ENCODE data around the gene CAPNS1.

GRCh38 chr19:36116344-36116637, 23.6 kb upstream of the CAPNS1 start:
- TF ChIP-seq CTCF (IDR thresholded peaks at IDR 0.05; ENCODE audit: poor library complexity) = no peak
- no peak for TF ChIP-seq EZH2 (IDR thresholded peaks at IDR 0.05; ENCODE audit: borderline replicate concordance)
- TF ChIP-seq EZH2phosphoT487 (IDR thresholded peaks at IDR 0.05; ENCODE audit: low read depth, severe bottlenecking, unreplicated experiment) = no peak
